HEK293 (cell line): Measurements from ENCODE around the gene ZNF467.

Source experiments
- KLF16 ChIP-seq: fragments of 450-650 bp; formaldehyde crosslinking; IDR thresholded peaks from 2 replicates; pipeline ENCODE4 v1.5.1; 2017; ENCODE audit warnings: missing biosample characterization, missing genetic modification characterization
- TF ChIP-seq, protein P1 (sequence below): fragments of 450-650 bp; formaldehyde crosslinking; IDR thresholded peaks from 2 replicates; pipeline ENCODE4 v1.5.1; 2016; ENCODE audit warnings: missing biosample characterization, missing genetic modification characterization, borderline replicate concordance

DNA sequence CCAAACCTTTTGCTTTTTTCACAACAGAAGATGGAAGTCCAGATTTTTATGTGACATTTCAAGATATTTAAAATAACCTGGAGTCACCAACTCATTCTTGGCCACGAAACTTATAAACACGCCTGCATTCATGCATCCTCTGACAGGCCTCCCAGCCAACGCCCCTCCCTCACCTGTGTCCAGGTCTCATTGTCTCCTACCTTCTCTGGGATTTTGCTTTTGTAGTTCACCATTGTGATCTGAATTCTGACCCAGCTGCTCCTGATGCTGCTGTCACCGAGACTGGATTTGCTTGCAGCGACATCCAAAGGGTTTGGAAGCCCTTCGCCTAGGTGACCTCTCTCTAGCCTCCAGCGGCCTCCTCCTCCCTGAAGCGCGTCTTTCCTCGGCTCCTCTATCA, 10.8 kb downstream of the ZNF467 start:
- TF ChIP-seq, protein P1, sequence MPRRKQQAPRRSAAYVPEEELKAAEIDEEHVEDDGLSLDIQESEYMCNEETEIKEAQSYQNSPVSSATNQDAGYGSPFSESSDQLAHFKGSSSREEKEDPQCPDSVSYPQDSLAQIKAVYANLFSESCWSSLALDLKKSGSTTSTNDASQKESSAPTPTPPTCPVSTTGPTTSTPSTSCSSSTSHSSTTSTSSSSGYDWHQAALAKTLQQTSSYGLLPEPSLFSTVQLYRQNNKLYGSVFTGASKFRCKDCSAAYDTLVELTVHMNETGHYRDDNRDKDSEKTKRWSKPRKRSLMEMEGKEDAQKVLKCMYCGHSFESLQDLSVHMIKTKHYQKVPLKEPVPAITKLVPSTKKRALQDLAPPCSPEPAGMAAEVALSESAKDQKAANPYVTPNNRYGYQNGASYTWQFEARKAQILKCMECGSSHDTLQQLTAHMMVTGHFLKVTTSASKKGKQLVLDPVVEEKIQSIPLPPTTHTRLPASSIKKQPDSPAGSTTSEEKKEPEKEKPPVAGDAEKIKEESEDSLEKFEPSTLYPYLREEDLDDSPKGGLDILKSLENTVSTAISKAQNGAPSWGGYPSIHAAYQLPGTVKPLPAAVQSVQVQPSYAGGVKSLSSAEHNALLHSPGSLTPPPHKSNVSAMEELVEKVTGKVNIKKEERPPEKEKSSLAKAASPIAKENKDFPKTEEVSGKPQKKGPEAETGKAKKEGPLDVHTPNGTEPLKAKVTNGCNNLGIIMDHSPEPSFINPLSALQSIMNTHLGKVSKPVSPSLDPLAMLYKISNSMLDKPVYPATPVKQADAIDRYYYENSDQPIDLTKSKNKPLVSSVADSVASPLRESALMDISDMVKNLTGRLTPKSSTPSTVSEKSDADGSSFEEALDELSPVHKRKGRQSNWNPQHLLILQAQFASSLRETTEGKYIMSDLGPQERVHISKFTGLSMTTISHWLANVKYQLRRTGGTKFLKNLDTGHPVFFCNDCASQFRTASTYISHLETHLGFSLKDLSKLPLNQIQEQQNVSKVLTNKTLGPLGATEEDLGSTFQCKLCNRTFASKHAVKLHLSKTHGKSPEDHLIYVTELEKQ (tag by site-specific recombination): no peak
- TF ChIP-seq KLF16 (tag by site-specific recombination): no peak
